Endodermal cell (in vitro differentiated cells): Measurements from ENCODE around the gene NACC1. TPM values are rescaled to one million over a fixed set of nuclear protein-coding genes. Genes with fewer than 3 reads are reported as not detected.

Source experiments
- DNase-seq: peaks from one replicate; pipeline ENCODE4 v3.0.0-alpha.2; 2017
- H3K27ac ChIP-seq: 2 replicates; pipeline ENCODE4 v1.5.1; 2013; ENCODE audit warnings: mild to moderate bottlenecking, low read depth, low read length, moderate library complexity
- H3K27me3 ChIP-seq: 2 replicates; pipeline ENCODE4 v1.6.1; 2013; ENCODE audit warnings: mild to moderate bottlenecking, low read length, moderate library complexity; ENCODE audit not compliant: insufficient read depth, control insufficient read depth, poor library complexity, severe bottlenecking
- H3K36me3 ChIP-seq: 2 replicates; pipeline ENCODE4 v1.7.0; 2013; ENCODE audit warnings: mild to moderate bottlenecking, low read length, moderate library complexity; ENCODE audit not compliant: control insufficient read depth, insufficient read depth
- H3K4me1 ChIP-seq: one replicate; pipeline ENCODE4 v1.7.0; 2013; ENCODE audit warnings: low read length; ENCODE audit not compliant: control insufficient read depth, insufficient read depth
- H3K4me3 ChIP-seq: 2 replicates; pipeline ENCODE4 v1.5.1; 2013; ENCODE audit warnings: mild to moderate bottlenecking, low read length, moderate library complexity
- H3K9ac ChIP-seq: 2 replicates; pipeline ENCODE4 v1.6.1; 2013; ENCODE audit warnings: mild to moderate bottlenecking, low read length, moderate library complexity; ENCODE audit not compliant: poor library complexity, severe bottlenecking; ENCODE audit errors: extremely low read depth
- H3K9me3 ChIP-seq: 2 replicates; pipeline ENCODE4 v1.6.1; 2013; ENCODE audit warnings: mild to moderate bottlenecking, low read length, moderate library complexity; ENCODE audit not compliant: control insufficient read depth
- H3K27ac Mint-ChIP-seq: 2 replicates; pipeline ENCODE4 v1.8.0; 2020; ENCODE audit warnings: mixed read lengths
- H3K27me3 Mint-ChIP-seq: 2 replicates; pipeline ENCODE4 v1.8.0; 2021; ENCODE audit warnings: mild to moderate bottlenecking, mixed read lengths; ENCODE audit not compliant: insufficient read depth
- H3K36me3 Mint-ChIP-seq: 2 replicates; pipeline ENCODE4 v1.8.0; 2020; ENCODE audit warnings: low read depth, mixed read lengths
- H3K4me1 Mint-ChIP-seq: 2 replicates; pipeline ENCODE4 v1.8.0; 2020; ENCODE audit warnings: mixed read lengths
- H3K4me3 Mint-ChIP-seq: 2 replicates; pipeline ENCODE4 v1.8.0; 2020; ENCODE audit warnings: mild to moderate bottlenecking, moderate library complexity, mixed read lengths
- H3K9me3 Mint-ChIP-seq: 2 replicates; pipeline ENCODE4 v1.8.0; 2020; ENCODE audit warnings: mild to moderate bottlenecking, mixed read lengths
- CTCF ChIP-seq: fragments of 200-600 bp; sonication (generic); conservative IDR thresholded peaks from 2 replicates; pipeline ENCODE4 v1.5.0; 2021; ENCODE audit warnings: antibody characterized with exemption, mild to moderate bottlenecking
- WGBS, 2 experiments: methylation state at CpG; one replicate each; pipeline versions ENCODE4 v1.1.5 to v1.1.7; 2013; ENCODE audit warnings: missing lambda C conversion rate in 2 of 2, mixed read lengths in 1 of 2; ENCODE audit not compliant: insufficient coverage in 1 of 2, insufficient read length in 1 of 2; 5-methylcytosine and 5-hydroxymethylcytosine counted together
- total RNA-seq, 2 donors: library from RNA; stranded (reverse); fragmentation: NEBNext Ultra II Directional in 1 of 2; extraction: Animal tissue kit (Norgen Biotek cat#: 25700) in 1 of 2; gene quantifications; 2 replicates in 1 of 2; 3 replicates in 1 of 2; pipeline ENCODE4 v1.2.1, GENCODE V29; 2021

Gene NACC1
- total RNA-seq, 2 donors from 2014 or later: 164 to 172 TPM

DNA sequence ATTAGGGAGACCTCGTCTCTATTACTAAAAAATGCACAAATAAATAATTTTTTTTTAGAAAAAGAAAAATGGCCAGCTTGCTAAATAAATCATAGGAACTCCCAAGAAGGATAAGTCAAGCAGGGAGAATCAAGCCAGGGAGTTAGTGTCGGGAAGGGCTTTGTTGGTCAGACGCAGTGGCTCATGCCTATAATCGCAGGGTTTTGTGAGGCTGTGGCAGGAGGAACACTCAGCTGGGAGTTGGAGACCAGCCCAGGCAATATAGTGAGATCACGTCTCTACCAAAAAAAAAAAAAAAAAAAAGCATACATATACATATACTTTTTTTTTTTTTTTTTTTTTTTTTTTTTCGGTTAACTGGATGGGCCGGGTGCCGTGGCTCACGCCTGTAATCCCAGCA, 9.0 kb downstream of the NACC1 start:
- H3K9ac ChIP-seq: no peak overlapping the region
- H3K4me1 ChIP-seq: peaks cover 3% of the 10 kb centered on the region
- DNase-seq: no peak
- Mint-ChIP-seq H3K9me3 (no peaks in the 10 kb centered on the region), H3K36me3 (peaks cover 41% of the 10 kb centered on the region), H3K4me1 (peaks cover 12% of the 10 kb centered on the region), H3K27ac (no peak overlapping the region), H3K27me3 (no peaks in the 10 kb centered on the region), H3K4me3 (no peak overlapping the region)
- WGBS, 2 experiments: 86 to 92% methylated on average over 1 to 6 of the region's 9 CpGs
- no peak overlapping the region for H3K4me3 ChIP-seq
- H3K27ac ChIP-seq: no peak overlapping the region
- TF ChIP-seq CTCF: no peak
- peaks cover 55% of the 10 kb centered on the region for H3K36me3 ChIP-seq
- no peaks in the 10 kb centered on the region for H3K27me3 ChIP-seq
- H3K9me3 ChIP-seq: no peaks in the 10 kb centered on the region

GRCh38 chr19:13127811-13128575, 9.9 kb downstream of the NACC1 start:
- Mint-ChIP-seq H3K27me3 (no peaks in the 10 kb centered on the region), H3K9me3 (no peaks in the 10 kb centered on the region), H3K27ac (peak overlapping the region; percentile 64), H3K4me3 (no peak overlapping the region), H3K36me3 (peaks cover 42% of the 10 kb centered on the region), H3K4me1 (peaks cover 4% of the 10 kb centered on the region)
- TF ChIP-seq CTCF: no peak
- WGBS, 2 experiments: 94 to 97% methylated on average over 5 to 6 of the region's 6 CpGs
- H3K9me3 ChIP-seq: no peaks in the 10 kb centered on the region
- H3K36me3 ChIP-seq: peaks cover 56% of the 10 kb centered on the region
- H3K27ac ChIP-seq: no peak overlapping the region
- no peak overlapping the region for H3K9ac ChIP-seq
- H3K4me1 ChIP-seq: peaks cover 3% of the 10 kb centered on the region
- H3K4me3 ChIP-seq: no peak overlapping the region
- no peak for DNase-seq
- no peaks in the 10 kb centered on the region for H3K27me3 ChIP-seq

GRCh38 chr19:13128583-13128982, 10.5 kb downstream of the NACC1 start:
- WGBS, 2 experiments: 93% methylated on average over 1 of the region's 1 CpG; no CpG with 5 or more reads in 1 of the 2 experiments

More at GRCh38 chr19:13128583-13128982, 10.5 kb downstream of the NACC1 start:
- Histone ChIP-seq H3K36me3 (peaks cover 54% of the 10 kb centered on the region), H3K27me3 (no peaks in the 10 kb centered on the region), H3K4me3 (no peak overlapping the region), H3K9me3 (no peaks in the 10 kb centered on the region), H3K27ac (no peak overlapping the region), H3K4me1 (peaks cover 2% of the 10 kb centered on the region), H3K9ac (no peak overlapping the region)
- Mint-ChIP-seq H3K9me3 (no peaks in the 10 kb centered on the region), H3K27ac (peak overlapping the region; percentile 21), H3K36me3 (peaks cover 42% of the 10 kb centered on the region), H3K4me3 (no peak overlapping the region), H3K4me1 (no peaks in the 10 kb centered on the region), H3K27me3 (no peaks in the 10 kb centered on the region)
- no peak for DNase-seq
- TF ChIP-seq CTCF: no peak
